T-helper 2 cell (primary cell): ENCODE measurements around the gene PLXNA2.

Experiments used
- DNase-seq, 5 experiments: peaks; one replicate each; pipeline versions ENCODE4 v3.0.0 to v3.0.0-alpha.2; 2012 to 2022

The PLXNA2 gene

DNA sequence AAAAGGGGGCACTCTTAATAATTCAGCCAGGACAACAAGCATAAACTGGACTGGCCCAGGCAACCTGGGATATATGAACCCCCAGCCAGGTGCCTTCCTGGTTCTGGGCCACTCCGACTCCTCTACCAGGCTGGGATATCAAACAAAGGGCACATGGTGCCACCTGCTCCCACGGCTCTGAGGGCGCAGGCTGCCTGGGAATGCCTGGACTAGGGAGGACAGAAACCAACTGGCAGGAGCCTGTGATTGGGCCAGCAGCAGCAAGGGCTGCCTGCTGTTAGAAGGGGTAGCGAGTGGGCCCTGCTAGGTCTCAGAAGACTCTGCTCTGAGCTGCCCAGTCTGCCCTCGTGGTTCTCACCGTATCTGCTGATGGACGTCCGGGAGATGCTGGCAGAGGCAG lies 210.0 kb downstream of the PLXNA2 start:
- no peak for DNase-seq

GRCh38 chr1:208033236-208033635 lies 210.9 kb downstream of the PLXNA2 start:
- DNase-seq = no peak

DNA sequence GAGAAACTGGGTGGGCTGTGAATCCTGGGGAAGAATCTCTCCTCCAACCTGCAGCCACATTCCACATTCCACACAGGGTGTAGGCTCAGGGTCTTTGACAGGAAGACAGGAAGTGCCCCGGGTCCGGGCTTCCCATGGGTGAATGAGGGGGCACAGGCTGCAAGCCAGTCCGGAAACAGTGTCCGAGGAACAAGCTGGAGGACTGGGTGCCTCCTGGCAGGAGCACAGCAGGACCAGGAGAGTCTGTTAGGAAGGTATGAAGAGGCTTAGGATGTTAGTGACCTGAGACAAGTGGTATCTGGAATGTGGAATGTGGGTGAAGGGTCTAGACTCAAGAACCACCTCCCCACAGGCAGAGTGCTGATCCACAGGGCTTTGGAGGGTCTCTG lies 212.3 kb downstream of the PLXNA2 start:
- no peak for DNase-seq

DNA sequence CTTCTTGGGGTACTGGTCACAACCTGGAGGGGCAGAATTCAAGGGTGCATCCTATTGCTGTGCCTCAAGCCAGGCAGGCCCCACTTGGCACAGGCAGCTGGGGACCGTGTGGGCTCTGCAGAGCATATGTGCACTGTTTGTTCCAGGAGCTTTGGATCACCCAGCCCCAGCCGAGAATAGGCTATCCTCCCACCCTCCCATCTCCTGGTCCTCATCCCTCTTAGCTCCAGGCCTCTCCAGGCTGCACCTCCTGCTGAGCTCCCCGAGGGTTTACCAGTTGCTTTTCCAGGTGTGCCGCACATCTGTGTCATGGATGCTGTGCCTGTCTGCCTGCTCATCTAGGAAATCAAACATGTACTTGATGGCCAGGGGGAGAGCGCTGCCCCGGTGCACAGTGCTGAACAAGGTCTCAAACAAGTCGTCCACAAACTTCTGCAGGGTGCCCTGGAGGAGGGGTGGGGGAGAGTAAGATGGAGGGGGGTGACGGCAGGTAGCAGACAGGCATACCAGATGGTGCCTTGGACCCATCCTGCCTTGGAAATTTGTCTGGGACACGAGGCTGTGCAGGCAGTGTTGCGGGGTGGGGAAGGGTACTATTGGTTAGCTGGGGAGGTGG lies 212.8 kb downstream of the PLXNA2 start:
- DNase-seq = no peak

- DNase-seq = no peak
Observed at GRCh38 chr1:208030288-208031091, 213.7 kb downstream of the PLXNA2 start.

DNA sequence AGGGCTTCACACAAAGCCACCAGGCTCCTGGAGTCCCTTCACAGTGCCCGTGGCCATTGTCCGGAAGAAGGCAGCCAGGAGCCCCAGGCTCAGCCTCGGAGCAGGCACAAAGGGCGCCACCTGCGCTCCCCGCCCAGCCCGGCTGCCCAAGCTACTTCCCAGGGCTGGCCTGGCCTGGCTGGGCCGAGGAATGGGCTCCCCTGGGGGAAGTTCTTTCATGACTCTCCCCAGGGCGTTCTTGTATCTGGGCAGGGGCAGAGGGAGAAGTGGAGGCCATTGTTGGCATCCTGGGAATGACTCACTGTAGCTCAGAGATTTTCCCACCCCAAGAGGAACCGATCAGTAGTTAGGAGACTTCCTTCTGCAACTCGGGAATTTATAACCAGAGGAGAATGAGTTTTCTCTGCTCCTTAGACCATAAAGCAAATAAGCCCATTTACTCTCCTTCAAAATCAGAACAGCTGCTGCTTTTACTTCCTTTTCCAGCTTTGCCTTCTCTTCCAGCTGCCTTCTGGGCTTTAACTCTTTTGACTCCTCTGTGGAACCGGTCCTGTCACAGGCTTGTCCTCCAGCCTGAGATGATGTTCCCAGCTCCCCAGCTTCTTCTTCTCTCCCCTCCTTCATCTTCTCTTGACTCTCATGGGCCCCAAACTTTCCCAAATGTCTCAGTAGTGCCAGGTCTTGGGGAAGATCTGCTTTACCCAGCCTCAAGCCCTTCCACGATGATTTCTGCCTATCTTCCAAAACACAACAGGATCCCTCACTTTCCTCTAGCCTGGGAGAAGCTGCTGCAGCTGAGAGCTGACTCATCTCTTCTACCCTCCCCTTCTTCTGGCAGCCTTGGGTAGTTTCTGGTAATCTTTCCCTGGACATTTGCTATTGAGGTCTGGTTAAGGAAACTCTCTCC lies 214.6 kb downstream of the PLXNA2 start:
- no peak for DNase-seq

DNA sequence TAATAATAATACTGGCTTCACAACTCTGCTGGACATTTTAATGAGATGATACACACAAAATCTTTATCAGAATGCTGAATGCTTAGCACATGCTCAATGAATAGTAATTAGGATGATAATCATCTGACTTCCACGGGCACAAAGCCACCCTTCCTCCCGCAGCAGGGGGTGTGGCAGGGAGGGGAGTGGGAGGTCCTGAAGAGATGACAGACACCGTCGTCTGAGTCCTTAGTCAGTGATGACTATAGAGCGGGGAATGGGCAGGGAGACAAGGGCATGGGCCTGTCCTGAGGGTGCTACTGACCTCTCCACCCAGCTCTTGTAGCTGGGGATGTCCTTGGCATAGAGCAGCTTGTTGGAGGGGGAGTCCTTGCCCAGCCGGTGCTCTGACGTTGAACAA lies 215.7 kb downstream of the PLXNA2 start:
- DNase-seq = no peak

- DNase-seq = no peak
Observed at GRCh38 chr1:208027861-208028260, 216.3 kb downstream of the PLXNA2 start.

- DNase-seq = no peak
Observed at GRCh38 chr1:208026880-208027438, 217.2 kb downstream of the PLXNA2 start.

DNA sequence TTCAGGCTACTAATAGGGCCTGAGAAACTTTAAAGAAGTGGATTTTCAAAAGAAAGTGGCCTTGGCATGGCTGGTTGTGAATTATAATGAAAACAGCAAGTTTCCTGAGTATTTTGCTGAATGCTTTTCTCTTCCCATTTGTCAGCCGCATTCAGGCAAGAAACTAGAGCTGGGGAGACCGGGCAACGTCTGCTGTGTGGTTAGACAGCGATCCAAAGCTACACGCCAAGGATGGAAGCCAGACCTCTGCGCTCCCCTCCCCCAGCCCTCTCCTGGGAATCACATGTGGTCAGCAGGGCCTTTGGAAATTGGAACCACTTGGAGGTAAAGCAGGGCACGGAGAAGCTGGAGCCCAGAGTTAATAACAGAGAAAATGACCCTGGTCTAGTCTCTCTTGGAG lies 219.2 kb downstream of the PLXNA2 start:
- DNase-seq = no peak

DNA sequence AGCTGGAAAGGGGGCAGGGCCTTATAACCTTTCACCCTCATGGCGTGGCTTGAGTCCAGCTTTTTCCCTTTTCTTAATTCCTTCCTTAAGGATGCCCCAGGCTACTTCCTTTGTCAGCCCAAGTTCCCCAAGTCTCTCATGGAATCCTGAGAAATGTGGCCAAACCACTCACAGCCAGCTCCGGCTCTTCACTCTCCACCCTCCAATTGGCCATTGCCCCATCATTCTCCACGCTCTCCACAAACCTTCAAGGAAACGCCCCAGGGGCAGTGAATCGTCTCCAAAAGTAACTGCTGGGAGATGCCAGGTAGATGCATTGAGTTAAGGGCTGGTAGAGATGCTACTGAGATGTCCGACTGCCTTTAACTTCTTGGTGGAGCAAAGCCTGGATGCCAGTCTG lies 219.8 kb downstream of the PLXNA2 start:
- DNase-seq = no peak

DNA sequence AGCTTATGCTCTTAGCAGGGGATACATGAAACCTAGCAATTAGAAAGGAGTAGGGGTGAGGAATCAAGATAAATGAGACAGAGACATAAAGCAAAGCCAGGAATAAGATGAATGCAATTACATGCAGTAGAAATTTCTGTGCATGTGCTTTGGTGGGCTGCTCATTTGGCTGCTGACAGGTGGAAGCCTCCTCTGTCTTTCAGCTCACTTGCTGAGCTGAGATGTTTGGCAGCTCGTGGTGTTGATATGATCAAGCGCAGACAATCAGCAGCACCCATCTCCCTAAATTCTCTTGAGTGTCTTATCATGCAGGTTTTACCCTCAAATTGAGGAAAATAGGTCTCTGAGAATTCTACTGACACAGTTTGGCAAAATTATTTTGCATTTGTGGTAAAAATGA lies 224.9 kb downstream of the PLXNA2 start:
- DNase-seq = no peak

- no peak for DNase-seq
Observed at GRCh38 chr1:208015255-208015654, 228.9 kb downstream of the PLXNA2 start.

DNA sequence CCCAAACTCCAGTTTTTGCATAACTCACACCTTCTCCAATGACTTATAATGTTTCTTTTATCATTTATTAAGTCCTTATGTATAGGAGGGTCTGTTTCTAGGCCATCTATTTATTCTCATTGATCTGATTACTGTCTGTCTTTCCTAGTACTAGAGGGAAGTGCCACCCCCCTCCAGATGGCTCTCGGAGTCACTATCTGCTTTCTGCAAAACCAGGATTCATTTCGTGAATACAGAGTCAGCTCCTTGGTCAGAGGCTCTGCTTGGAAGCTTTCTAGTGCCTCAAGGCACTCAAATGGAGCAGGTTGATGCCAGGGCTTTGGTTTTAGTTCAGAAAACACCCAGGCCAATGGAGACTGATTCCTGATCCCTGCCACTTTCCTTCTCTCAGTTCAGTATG lies 231.0 kb downstream of the PLXNA2 start:
- no peak for DNase-seq

GRCh38 chr1:208012721-208013120 lies 231.5 kb downstream of the PLXNA2 start:
- DNase-seq = no peak

DNA sequence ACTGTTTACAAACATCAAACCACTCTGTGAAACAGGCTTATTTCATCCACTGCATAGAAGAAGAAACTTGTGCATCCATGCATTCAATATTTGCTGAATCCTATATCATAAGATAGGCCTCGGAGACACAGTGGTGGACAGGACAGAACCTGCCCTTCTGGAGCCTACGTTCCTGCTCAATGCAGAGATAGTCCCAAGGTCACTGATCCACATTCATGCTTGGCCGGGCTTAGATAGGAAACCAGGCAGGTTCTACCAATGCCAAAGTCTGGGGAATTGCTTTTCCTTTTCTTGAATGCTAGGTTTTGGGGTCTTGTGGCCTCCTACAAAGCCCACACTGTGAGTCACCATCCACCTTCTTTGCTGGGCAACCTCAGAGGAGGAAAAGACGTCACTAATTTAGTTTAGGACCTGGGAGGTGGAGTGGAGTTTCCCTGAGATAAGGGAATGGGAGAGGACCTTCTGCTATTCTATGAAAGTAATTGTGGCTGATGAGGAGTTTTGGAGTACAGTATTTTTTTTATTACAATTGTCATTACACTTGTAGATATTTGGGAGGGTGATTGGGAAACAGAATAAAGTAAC lies 233.6 kb downstream of the PLXNA2 start:
- no peak for DNase-seq

- DNase-seq = no peak
Observed at GRCh38 chr1:208009706-208010444, 234.3 kb downstream of the PLXNA2 start.

DNA sequence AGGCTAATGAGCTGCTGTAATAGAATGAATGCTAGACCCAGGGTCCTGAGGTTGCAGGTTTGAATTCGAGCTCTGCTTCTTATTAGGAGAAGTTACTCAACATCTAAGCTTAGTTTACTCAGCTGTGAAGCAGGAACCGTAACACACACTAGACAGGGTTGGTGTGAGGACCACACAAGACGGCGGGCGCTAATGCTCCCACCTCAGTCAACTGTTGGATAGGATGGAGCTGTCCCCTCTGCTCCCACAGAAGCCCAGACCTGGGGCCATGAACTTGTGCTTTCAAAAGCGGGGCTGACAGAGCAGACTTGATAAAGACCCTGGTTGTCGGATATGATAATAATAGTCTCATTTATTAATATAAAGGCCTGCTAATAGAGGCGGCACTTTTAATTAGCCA lies 234.9 kb downstream of the PLXNA2 start:
- DNase-seq = no peak

GRCh38 chr1:208008534-208008933 lies 235.7 kb downstream of the PLXNA2 start:
- no peak for DNase-seq

GRCh38 chr1:208007938-208008342 lies 236.2 kb downstream of the PLXNA2 start:
- no peak for DNase-seq

DNA sequence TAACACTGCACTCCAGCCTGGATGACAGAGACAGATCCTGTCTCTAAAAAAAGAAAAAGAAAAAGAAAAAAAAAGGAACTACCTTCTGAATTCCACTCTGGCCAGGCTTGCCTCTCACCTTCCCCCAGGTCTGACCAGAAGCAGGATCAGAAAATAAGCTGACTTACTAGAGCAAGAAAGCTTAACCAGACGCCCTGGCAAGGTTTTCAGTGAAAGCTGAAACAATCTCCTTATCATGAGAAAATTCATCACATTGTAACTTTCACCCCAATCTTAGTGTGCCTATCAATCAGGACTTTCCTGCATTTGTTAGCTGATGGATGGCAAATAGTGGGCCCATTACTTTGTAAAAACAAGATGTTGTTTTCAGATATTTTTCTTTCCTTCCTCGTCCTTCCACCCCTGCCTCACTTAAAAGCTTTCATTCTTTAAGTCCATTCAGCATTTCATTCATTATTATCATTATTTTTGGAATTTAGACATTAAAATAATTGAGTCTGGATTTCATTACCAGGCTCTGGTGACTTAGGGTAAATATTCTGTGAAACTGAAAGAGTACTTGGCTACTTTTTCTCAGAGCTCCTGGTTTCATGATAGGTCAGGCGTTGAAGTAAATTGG lies 236.8 kb downstream of the PLXNA2 start:
- DNase-seq = no peak
